Gastrocnemius medialis (tissue), 4 donors: ENCODE data around the gene FBXO2.

Experiments
- POLR2A ChIP-seq, 2 donors: fragments of 450-650 bp; IDR thresholded peaks; one replicate each; pipeline ENCODE4 v1.6.1; 2017; ENCODE audit warnings: antibody characterized with exemption in 2 of 2, mild to moderate bottlenecking in 2 of 2, moderate library complexity in 2 of 2
- TF ChIP-seq, protein P1 (sequence below), 5 experiments: fragments of 450-650 bp in 3 of 5; fragments of 200-600 bp in 2 of 5; sonication (generic) in 2 of 5; IDR thresholded peaks in 4 of 5; conservative IDR thresholded peaks in 1 of 5; 1 replicate in 4 of 5; 2 replicates in 1 of 5; pipeline ENCODE4 v1.5.1; 2016 to 2019; ENCODE audit warnings: antibody characterized with exemption in 5 of 5, mild to moderate bottlenecking in 3 of 5, moderate library complexity in 3 of 5

GRCh38 chr1:11617741-11618140 lies 36.5 kb downstream of the FBXO2 start:
- TF ChIP-seq POLR2A (IDR thresholded peaks at IDR 0.05): no peak
- TF ChIP-seq, protein P1, sequence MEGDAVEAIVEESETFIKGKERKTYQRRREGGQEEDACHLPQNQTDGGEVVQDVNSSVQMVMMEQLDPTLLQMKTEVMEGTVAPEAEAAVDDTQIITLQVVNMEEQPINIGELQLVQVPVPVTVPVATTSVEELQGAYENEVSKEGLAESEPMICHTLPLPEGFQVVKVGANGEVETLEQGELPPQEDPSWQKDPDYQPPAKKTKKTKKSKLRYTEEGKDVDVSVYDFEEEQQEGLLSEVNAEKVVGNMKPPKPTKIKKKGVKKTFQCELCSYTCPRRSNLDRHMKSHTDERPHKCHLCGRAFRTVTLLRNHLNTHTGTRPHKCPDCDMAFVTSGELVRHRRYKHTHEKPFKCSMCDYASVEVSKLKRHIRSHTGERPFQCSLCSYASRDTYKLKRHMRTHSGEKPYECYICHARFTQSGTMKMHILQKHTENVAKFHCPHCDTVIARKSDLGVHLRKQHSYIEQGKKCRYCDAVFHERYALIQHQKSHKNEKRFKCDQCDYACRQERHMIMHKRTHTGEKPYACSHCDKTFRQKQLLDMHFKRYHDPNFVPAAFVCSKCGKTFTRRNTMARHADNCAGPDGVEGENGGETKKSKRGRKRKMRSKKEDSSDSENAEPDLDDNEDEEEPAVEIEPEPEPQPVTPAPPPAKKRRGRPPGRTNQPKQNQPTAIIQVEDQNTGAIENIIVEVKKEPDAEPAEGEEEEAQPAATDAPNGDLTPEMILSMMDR (IDR thresholded peaks at IDR 0.05 in 4 of 5, conservative IDR thresholded peaks at IDR 0.05 in 1 of 5): no peak
